ENCODE results near the gene DMD.

Gene DMD

GRCh38 chrX:31126205-31126604, 2085.1 kb downstream of the DMD start:
- no peak for DNase-seq (ENCODE audit: low read depth, low spot score)

DNA sequence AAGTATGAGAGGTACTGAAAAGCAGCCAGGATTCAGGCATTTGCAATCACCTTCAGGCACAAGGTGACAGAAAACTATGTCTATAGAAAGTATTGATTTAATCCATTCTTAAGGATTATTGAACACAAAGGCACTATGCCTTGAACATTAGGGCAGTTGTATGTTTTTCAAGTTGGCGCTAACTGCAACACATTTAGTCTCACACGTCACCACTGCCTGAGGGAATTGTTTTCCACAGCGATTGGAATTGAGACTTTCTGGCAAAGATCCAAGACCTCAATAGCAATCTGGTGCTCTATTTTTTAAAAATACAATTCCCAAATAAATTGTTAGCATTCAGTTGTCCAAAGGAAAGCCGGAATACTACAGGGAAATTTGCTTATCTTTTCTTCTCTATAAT, 2086.8 kb downstream of the DMD start:
- no peak for DNase-seq (ENCODE audit: low read depth, low spot score)

DNA sequence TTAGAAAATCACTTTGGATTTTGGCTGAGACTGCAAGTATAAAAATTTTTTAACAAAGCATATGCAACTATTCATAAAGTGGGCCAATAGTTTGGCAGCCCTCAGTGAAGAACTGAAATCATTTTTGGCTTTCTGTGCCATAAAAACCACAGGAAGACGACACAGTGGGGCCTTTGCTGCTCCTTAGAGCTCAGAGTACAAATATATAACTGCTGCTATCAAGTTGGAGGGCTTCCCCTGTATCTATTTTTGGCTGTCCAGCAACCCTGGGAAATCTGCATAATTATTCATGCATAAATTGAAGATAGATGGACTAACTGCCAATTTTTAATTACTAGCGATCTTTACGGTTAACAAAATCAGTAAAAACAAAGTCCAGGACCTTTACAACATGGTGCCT, 2088.0 kb downstream of the DMD start:
- no peak for DNase-seq (ENCODE audit: low read depth, low spot score)

- DNase-seq (ENCODE audit: low read depth, low spot score): no peak
Observed at GRCh38 chrX:31117266-31117665, 2094.1 kb downstream of the DMD start.

GRCh38 chrX:31115398-31115797, 2096.0 kb downstream of the DMD start:
- no peak for DNase-seq (ENCODE audit: low read depth, low spot score)

DNA sequence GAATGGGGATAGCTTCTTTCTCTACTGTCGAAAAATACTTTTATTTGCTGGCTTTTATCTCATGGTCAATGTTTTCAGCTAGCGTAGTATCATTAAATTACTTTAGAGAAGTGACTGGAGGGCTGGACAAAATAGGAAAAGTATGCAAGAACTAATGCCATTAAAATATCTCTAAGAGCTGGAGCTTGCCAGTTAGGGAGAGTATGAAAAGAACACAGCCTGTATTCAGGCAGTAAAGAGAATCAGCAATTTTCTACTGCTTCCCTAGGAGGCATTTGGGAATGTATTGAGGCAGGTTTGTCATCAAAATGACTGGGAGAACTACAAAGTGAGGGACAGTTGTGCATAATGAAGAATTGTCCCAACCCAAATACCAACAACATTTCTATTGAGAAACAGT, 2096.5 kb downstream of the DMD start:
- DNase-seq (ENCODE audit: low read depth, low spot score): no peak

- DNase-seq (ENCODE audit: low read depth, low spot score): no peak
Observed at GRCh38 chrX:31112226-31112999, 2098.9 kb downstream of the DMD start.

DNA sequence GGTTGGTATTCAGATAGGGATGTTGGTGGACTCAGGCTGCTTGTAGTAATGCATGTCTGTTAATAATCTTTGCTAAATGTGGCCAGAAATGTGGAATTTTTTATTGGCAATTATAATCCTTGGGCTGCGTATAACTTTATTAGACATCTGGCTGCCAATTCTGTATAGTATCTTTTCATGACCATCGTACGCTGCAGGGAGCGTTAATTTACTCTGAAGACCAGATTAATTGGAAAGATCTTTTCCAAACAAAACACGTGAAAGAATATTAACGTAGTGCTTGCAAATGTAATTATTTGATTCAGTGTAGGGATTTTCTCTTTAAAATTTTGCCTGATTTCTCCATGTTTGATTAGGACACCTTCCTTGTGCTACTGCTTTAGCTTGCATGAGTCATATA, 2100.7 kb downstream of the DMD start:
- no peak for DNase-seq (ENCODE audit: low read depth, low spot score)

- no peak for DNase-seq (ENCODE audit: low read depth, low spot score)
Observed at GRCh38 chrX:31099536-31100090, 2111.7 kb downstream of the DMD start.

DNA sequence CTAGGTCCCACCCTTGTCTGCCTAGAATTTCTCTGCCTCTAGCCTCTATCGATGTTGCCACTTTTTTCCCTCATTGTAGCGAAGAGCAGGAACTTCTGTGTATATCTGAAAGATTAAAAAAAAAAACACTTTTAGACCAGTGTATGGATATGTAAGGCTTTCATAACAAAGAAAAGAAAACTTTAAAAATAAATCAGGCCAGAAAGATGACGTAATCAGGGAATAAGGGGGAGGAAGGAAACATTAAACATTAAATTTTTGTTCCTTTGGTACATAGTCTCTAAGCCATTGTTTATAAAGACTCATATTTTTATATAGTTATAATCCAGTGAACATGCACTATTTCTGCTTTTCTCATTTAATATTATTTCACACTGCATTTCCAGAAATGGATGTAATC, 2113.3 kb downstream of the DMD start:
- DNase-seq (ENCODE audit: low read depth, low spot score): no peak

DNA sequence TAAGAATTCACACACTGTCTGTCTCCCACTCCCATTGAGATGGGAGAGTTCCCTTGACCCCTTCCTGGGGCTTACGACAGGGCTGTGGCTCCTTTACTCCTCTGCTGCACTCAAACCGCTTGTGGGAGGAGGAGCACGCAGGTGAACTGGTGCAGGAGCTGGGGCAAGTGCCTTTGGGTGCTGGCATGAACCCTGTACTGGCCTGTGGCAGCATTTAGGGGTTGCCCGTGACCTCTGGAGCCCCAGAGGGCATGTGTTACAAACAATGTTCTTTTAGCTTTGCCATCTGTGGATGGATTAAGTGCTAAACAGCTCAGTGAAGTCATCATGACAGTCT, 2117.7 kb downstream of the DMD start:
- DNase-seq (ENCODE audit: low read depth, low spot score): no peak

DNA sequence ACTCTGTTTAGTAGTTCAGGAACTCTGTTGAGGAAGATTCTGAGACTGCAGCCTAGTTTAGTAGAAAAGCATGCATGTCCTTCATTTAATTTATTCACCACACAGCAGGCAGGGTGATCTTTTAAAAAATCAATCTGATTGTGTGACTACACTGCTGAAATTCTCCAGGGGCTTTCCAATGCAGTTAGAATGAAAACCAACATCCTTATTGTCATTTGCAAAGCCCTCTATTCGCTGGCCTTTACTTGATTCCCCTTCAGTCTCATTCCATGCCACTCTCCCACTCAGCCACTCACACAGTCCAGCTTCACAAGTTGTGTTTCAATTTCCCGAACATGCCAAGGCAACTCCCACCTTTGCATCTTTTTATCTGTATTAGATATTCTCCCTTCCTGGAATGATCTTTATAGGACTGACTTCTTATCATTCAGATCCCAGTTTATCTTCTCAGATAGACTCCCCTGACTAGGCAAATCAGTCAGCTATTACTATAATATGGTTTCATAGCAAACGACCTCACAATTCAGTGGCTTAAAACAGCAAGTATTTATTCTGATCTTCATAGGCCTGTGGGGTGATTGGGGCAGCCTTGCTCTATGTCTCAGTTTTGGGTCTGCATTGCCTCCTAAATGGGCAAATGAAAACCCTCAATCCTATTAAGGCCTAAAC, 2118.2 kb downstream of the DMD start:
- no peak for DNase-seq (ENCODE audit: low read depth, low spot score)

DNA sequence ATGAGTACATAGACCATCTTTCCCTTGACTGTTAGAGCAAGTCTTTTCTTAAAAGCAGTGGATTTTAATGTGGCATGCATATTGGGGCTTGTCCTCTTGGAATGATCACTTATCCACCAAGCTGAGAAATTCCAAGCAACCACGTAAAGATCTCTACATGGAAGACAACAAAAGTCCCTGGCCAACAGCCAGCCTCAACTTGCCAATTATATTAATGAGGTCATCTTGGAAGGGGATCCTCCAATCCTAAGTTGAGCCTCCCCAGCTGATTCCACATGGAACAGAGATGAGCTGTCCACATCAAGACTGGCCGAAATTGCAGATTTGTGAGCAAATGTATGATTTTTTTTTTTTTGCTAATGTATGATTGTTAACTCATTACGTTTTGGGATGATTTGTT, 2118.9 kb downstream of the DMD start:
- no peak for DNase-seq (ENCODE audit: low read depth, low spot score)

DNA sequence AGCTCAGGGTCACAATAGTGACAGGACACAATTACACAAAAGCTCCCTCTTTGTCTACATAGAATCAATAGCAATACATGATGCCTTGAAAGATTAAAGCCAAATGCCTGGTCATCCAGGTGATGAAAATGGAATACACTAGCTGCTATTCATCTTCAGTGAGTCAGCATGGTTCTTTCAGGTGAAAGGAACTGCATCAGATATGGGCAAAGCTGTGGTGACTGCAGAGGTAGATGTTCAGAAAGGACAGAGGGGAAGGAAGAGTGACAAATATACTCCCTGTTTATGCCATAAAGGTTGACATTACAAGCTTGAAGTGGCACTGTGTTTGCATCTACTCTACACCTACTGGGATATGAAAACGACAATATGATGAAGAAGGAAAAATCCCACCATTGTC, 2119.5 kb downstream of the DMD start:
- DNase-seq (ENCODE audit: low read depth, low spot score): no peak

- DNase-seq (ENCODE audit: low read depth, low spot score): no peak
Observed at GRCh38 chrX:31074522-31074921, 2136.8 kb downstream of the DMD start.

- DNase-seq (ENCODE audit: low read depth, low spot score): no peak
Observed at GRCh38 chrX:31071725-31072124, 2139.6 kb downstream of the DMD start, which contains the start of gene FTHL17. TSS of gene FTHL17 (minus strand) at chrX:31072041. CDS start at chrX:31071953, 88 bp downstream.

DNA sequence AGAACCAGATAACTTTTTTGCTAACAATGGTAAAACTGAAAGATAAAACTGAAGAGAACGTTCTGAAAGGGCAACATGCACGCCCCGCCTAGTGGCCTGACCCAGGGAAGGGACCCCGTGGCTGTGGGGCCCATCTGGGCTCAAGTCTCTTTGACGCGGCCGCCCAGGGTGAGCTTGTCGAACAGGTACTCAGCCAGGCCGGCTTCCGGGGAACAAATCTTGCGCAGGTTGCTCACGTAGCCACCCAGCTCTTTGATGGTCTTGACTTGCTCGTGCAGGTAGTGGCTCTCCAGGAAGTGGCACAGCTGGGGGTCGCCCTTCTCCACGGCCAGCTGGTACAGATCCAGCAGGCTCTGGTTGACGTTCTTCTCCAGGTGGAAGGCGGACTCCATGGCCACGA, 2140.1 kb downstream of the DMD start:
- no peak for DNase-seq (ENCODE audit: low read depth, low spot score)

DNA sequence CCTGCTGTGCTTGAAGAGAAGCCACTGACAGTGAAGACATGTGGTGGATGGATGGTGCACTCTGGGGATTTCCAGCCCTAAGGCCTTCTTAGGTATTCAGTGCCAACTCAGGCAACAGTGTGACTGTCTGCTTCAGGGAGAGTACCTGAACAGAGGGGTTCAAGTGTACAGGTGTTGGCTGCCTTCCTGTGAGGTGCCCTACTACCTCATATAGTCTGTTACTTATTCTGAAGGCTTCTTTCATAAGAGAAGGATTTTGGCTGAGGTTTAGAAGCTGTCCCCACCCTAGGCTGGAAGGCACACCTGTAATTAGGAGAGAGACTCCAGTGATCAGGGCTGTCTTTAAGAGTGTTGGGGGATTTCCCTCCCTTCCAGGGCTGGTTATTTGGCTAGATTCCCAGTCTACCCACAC, 2141.3 kb downstream of the DMD start:
- DNase-seq (ENCODE audit: low read depth, low spot score): no peak
